ENCODE data around the gene CMTR2. TPM values are rescaled to one million over a fixed set of nuclear protein-coding genes. Genes with fewer than 3 reads are reported as not detected.

Gene CMTR2
- total RNA-seq, 1 experiment from 2014 or later = 19.4 TPM

DNA sequence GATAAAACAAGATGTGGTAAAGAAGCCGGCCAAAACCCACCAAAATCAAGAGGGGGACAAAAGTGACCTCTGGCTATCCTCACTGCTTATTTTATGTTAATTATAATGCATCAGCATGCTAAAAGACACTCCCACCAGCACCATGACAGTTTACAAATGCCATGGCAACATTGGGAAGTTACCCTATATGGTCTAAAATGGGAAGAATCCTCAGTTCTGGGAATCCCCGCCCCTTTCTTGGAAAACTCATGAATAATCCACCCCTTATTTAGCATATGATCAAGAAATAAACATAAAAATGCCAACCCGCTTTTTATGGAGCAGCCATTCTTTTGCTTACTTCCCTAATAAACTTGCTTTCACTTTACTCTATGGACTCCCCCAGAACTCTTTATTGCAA lies 25.6 kb downstream of the CMTR2 start:
- no TSS peak for BruUV-seq (replicated peaks)
- Mint-ChIP-seq H3K36me3 (ENCODE audit: insufficient read depth, unreplicated experiment) (no peaks in the 10 kb centered on the region), H3K4me1 (ENCODE audit: low read depth, unreplicated experiment) (no peaks in the 10 kb centered on the region), H3K27me3 (ENCODE audit: insufficient read depth, unreplicated experiment) (peaks cover 30% of the 10 kb centered on the region), H3K4me3 (ENCODE audit: unreplicated experiment) (no peak overlapping the region), H3K27ac (ENCODE audit: unreplicated experiment) (no peak overlapping the region), H3K9me3 (ENCODE audit: unreplicated experiment) (no peaks in the 10 kb centered on the region)
- no peak for DNase-seq
- no peaks in the 10 kb centered on the region; the same call in 1 of the 2 replicates for H3K4me1 ChIP-seq
- H3K36me3 ChIP-seq (ENCODE audit: control insufficient read depth, insufficient read depth, low read length) = no peaks in the 10 kb centered on the region
- POLR2A ChIA-PET = no interaction called here
- no peak for TF ChIP-seq CTCF (IDR thresholded peaks at IDR 0.05; ENCODE audit: insufficient read depth in 1 of 2, low read depth in 1 of 2, low read length in 1 of 2, severe bottlenecking in 1 of 2, unreplicated experiment in 1 of 2)
- no peak overlapping the region for H3K4me3 ChIP-seq (ENCODE audit: low read depth, low read length)
- intact Hi-C loops (cut with micrococcal nuclease; ENCODE audit: unreplicated experiment) = no loop called here
- H3K27me3 ChIP-seq (replicated peaks; ENCODE audit: control insufficient read depth, insufficient read depth, low read length) = no peaks in the 10 kb centered on the region
- CTCF ChIA-PET = no interaction called here
- no peaks in the 10 kb centered on the region for H3K9me3 ChIP-seq

DNA sequence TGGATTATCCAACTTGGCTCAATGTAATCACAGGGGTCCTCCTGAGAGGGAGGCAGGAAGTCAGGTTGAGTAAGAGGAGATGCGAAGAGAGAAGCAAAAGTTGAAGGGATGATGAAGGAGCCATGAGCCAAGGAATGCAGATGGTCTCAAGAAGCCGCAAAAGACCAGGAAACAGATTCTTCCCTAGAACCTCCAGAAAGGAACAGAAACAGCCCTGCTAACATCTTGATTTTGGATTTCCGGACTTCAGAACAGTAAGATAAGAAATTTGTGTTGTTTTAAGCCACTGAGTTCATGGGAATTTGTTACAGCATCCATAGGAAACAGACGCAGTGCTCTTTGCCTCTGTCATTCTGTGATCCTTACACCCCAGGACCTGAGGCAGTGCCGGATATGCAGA lies 26.8 kb downstream of the CMTR2 start:
- H3K27ac Mint-ChIP-seq (ENCODE audit: unreplicated experiment) = no peak overlapping the region
- peaks cover 29% of the 10 kb centered on the region for H3K27me3 Mint-ChIP-seq (ENCODE audit: insufficient read depth, unreplicated experiment)
- intact Hi-C loops (cut with micrococcal nuclease; ENCODE audit: unreplicated experiment) = no loop called here
- Histone ChIP-seq H3K4me1 (no peaks in the 10 kb centered on the region; the same call in 1 of the 2 replicates), H3K36me3 (ENCODE audit: control insufficient read depth, insufficient read depth, low read length) (no peaks in the 10 kb centered on the region), H3K9me3 (no peaks in the 10 kb centered on the region), H3K4me3 (ENCODE audit: low read depth, low read length) (no peak overlapping the region), H3K27me3 (replicated peaks; ENCODE audit: control insufficient read depth, insufficient read depth, low read length) (no peaks in the 10 kb centered on the region)
- H3K9me3 Mint-ChIP-seq (ENCODE audit: unreplicated experiment) = no peaks in the 10 kb centered on the region
- H3K4me3 Mint-ChIP-seq (ENCODE audit: unreplicated experiment) = no peak overlapping the region
- POLR2A ChIA-PET = no interaction called here
- no peak for DNase-seq
- TF ChIP-seq CTCF (IDR thresholded peaks at IDR 0.05; ENCODE audit: insufficient read depth in 1 of 2, low read depth in 1 of 2, low read length in 1 of 2, severe bottlenecking in 1 of 2, unreplicated experiment in 1 of 2) = no peak
- BruUV-seq (replicated peaks) = no TSS peak
- no peaks in the 10 kb centered on the region for H3K4me1 Mint-ChIP-seq (ENCODE audit: low read depth, unreplicated experiment)
- H3K36me3 Mint-ChIP-seq (ENCODE audit: insufficient read depth, unreplicated experiment) = no peaks in the 10 kb centered on the region
- CTCF ChIA-PET = no interaction called here

DNA sequence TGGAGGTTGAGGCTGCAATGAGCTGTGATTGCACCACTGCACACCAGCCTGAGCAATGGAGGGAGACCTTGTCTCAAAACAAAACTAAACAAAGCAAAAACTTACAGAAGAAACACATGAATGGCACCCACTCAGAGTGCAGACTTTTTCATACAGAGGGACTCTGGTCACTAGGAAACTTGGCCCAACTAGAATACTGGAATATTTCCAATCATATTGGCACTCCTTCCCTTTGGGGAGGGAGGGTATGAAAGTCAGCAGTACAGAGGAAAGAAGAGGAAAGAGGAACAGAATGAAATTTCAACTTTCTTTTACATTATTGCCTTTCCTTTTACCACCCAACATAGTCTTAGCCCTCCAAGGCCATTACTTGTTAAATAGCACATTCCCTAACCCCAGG lies 28.2 kb downstream of the CMTR2 start:
- no peak for TF ChIP-seq CTCF (IDR thresholded peaks at IDR 0.05; ENCODE audit: insufficient read depth in 1 of 2, low read depth in 1 of 2, low read length in 1 of 2, severe bottlenecking in 1 of 2, unreplicated experiment in 1 of 2)
- no peaks in the 10 kb centered on the region for H3K9me3 ChIP-seq
- no peaks in the 10 kb centered on the region for H3K27me3 ChIP-seq (replicated peaks; ENCODE audit: control insufficient read depth, insufficient read depth, low read length)
- Mint-ChIP-seq H3K27ac (ENCODE audit: unreplicated experiment) (no peak overlapping the region), H3K27me3 (ENCODE audit: insufficient read depth, unreplicated experiment) (peaks cover 29% of the 10 kb centered on the region), H3K4me1 (ENCODE audit: low read depth, unreplicated experiment) (no peaks in the 10 kb centered on the region), H3K36me3 (ENCODE audit: insufficient read depth, unreplicated experiment) (no peaks in the 10 kb centered on the region), H3K4me3 (ENCODE audit: unreplicated experiment) (no peak overlapping the region), H3K9me3 (ENCODE audit: unreplicated experiment) (no peaks in the 10 kb centered on the region)
- no peak overlapping the region for H3K4me3 ChIP-seq (ENCODE audit: low read depth, low read length)
- no TSS peak for BruUV-seq (replicated peaks)
- H3K4me1 ChIP-seq = no peaks in the 10 kb centered on the region; the same call in 1 of the 2 replicates
- no peaks in the 10 kb centered on the region for H3K36me3 ChIP-seq (ENCODE audit: control insufficient read depth, insufficient read depth, low read length)
- intact Hi-C loops (cut with micrococcal nuclease; ENCODE audit: unreplicated experiment) = no loop called here
- ChIA-PET CTCF (no interaction called here), POLR2A (no interaction called here)
- DNase-seq = no peak
